Activated naive CD4-positive, alpha-beta T cell treated with anti-CD3 and anti-CD28 coated beads, Interleukin-2, amount 10 ng/mL, durations not matched to agents 7 days and 5 days (primary cell): ENCODE measurements around the gene RIOK2.
"Not testable (repeated sequence)": the region's sequence is repeated elsewhere in the genome, so short reads cannot be mapped to it uniquely, and the experiment has no call there.

Experiments used
- CTCF ChIA-PET: fragments of 350-600 bp; sonication (Branson Sonifier 250); formaldehyde crosslinking; loops from one replicate; lab custom pipeline; 2021; ENCODE audit warnings: antibody characterized with exemption; lab: Charles Lee
- DNase-seq: peaks from one replicate; pipeline ENCODE4 v3.0.0-alpha.2; 2020
- H3K27ac Mint-ChIP-seq: one replicate; pipeline ENCODE4 v1.8.0; 2021; ENCODE audit warnings: mild to moderate bottlenecking, moderate library complexity, mixed read lengths
- H3K27me3 Mint-ChIP-seq: one replicate; pipeline ENCODE4 v1.8.0; 2021; ENCODE audit warnings: mild to moderate bottlenecking, mixed read lengths
- H3K36me3 Mint-ChIP-seq: one replicate; pipeline ENCODE4 v1.8.0; 2021; ENCODE audit warnings: mixed read lengths
- H3K4me1 Mint-ChIP-seq: one replicate; pipeline ENCODE4 v1.8.0; 2021; ENCODE audit warnings: mixed read lengths
- H3K4me3 Mint-ChIP-seq: one replicate; pipeline ENCODE4 v1.8.0; 2021; ENCODE audit warnings: mild to moderate bottlenecking, moderate library complexity, mixed read lengths
- H3K9me3 Mint-ChIP-seq: one replicate; pipeline ENCODE4 v1.8.0; 2021; ENCODE audit warnings: mixed read lengths

The RIOK2 gene

GRCh38 chr5:97157689-97158088 lies 25.4 kb downstream of the RIOK2 start:
- Mint-ChIP-seq H3K4me1 (no peaks in the 10 kb centered on the region), H3K27me3 (peaks cover 12% of the 10 kb centered on the region), H3K9me3 (peaks cover 23% of the 10 kb centered on the region), H3K27ac (no peak overlapping the region), H3K36me3 (peaks cover 33% of the 10 kb centered on the region), H3K4me3 (no peak overlapping the region)
- DNase-seq, result no peak
- CTCF ChIA-PET, result interaction anchor here (0.8 to 1.9 kb wide), 3 partner anchors 289 to 405 kb away, joined by 3 to 6 read pairs (median 5); no protein-coding TSS in a partner anchor

- Mint-ChIP-seq H3K4me1 (no peaks in the 10 kb centered on the region), H3K9me3 (peaks cover 2% of the 10 kb centered on the region), H3K27me3 (peaks cover 12% of the 10 kb centered on the region), H3K36me3 (no peaks in the 10 kb centered on the region), H3K4me3 (no peak overlapping the region), H3K27ac (no peak overlapping the region)
- CTCF ChIA-PET, result interaction anchor here (5.9 kb wide), 1 partner anchor 11 kb away, joined by 46 read pairs; no protein-coding TSS in a partner anchor
- DNase-seq, result no peak
These were observed 31.7 kb downstream of the RIOK2 start for GRCh38 chr5:97151370-97151769.

- Mint-ChIP-seq H3K4me1 (no peaks in the 10 kb centered on the region), H3K27me3 (peaks cover 8% of the 10 kb centered on the region), H3K4me3 (no peak overlapping the region), H3K36me3 (no peaks in the 10 kb centered on the region), H3K9me3 (no peaks in the 10 kb centered on the region), H3K27ac (no peak overlapping the region)
- DNase-seq, result no peak
- CTCF ChIA-PET, result interaction anchor here (0.6 to 5.9 kb wide), 3 partner anchors 12 to 582 kb away, joined by 3 to 46 read pairs (median 3); no protein-coding TSS in a partner anchor
These were observed 32.6 kb downstream of the RIOK2 start for GRCh38 chr5:97150401-97150800.

GRCh38 chr5:97149709-97150108 lies 33.3 kb downstream of the RIOK2 start:
- DNase-seq, result no peak
- Mint-ChIP-seq H3K27me3 (peaks cover 8% of the 10 kb centered on the region), H3K36me3 (no peaks in the 10 kb centered on the region), H3K9me3 (no peaks in the 10 kb centered on the region), H3K4me3 (no peak overlapping the region), H3K4me1 (no peaks in the 10 kb centered on the region), H3K27ac (no peak overlapping the region)
- CTCF ChIA-PET, result interaction anchor here (1.1 to 5.9 kb wide), 2 partner anchors 12 to 281 kb away, joined by 3 to 46 read pairs; no protein-coding TSS in a partner anchor

GRCh38 chr5:97148288-97148687 lies 34.8 kb downstream of the RIOK2 start:
- no peak overlapping the region for H3K27ac Mint-ChIP-seq
- no peak for DNase-seq
- no peaks in the 10 kb centered on the region for H3K9me3 Mint-ChIP-seq
- H3K4me3 Mint-ChIP-seq, result no peak overlapping the region
- H3K27me3 Mint-ChIP-seq, result peaks cover 8% of the 10 kb centered on the region
- CTCF ChIA-PET, result interaction anchor here (0.8 to 5.9 kb wide), 2 partner anchors 14 to 279 kb away, joined by 3 to 46 read pairs; no protein-coding TSS in a partner anchor
- no peaks in the 10 kb centered on the region for H3K4me1 Mint-ChIP-seq
- no peaks in the 10 kb centered on the region for H3K36me3 Mint-ChIP-seq

DNA sequence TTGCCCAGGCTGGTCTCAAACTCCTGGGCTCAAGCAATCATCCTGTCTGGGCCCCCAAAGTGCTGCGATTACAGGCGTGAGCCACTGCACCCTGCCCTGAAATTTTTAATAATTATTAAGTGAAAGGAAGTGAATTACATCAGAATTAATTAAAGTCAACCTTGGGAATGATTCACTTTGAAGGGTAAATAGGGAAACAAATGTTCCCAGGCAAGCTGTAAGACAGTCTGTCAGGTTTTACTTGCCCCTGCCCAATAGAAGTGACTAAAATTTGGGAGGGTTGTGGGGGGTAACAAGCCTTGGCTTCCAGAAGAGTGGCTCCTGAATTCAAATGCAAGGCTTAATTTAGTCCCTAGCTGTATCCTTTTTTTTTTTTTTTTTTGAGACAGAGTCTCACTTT lies 39.3 kb downstream of the RIOK2 start:
- H3K4me3 Mint-ChIP-seq, result no peak overlapping the region
- CTCF ChIA-PET, result interaction anchor here (0.6 to 5.6 kb wide), 9 partner anchors 15 to 1718 kb away, joined by 3 to 53 read pairs (median 5); no protein-coding TSS in a partner anchor
- DNase-seq, result no peak
- H3K4me1 Mint-ChIP-seq, result no peaks in the 10 kb centered on the region
- H3K27ac Mint-ChIP-seq, result no peak overlapping the region
- peaks cover 1% of the 10 kb centered on the region for H3K36me3 Mint-ChIP-seq
- no peaks in the 10 kb centered on the region for H3K9me3 Mint-ChIP-seq
- peaks cover 23% of the 10 kb centered on the region for H3K27me3 Mint-ChIP-seq

- peak; percentile 58 for DNase-seq
- no peak within 1 kb of the TSS for H3K4me3 Mint-ChIP-seq
- CTCF ChIA-PET, result interaction anchor here (0.7 to 5.6 kb wide), 39 partner anchors 9 to 528 kb away, joined by 3 to 53 read pairs (median 4); partner anchors contain the start of gene LNPEP
- no peaks in the 10 kb centered on the region for H3K4me1 Mint-ChIP-seq
- peaks cover 28% of the 10 kb centered on the region for H3K27me3 Mint-ChIP-seq
- H3K36me3 Mint-ChIP-seq, result peaks cover 1% of the 10 kb centered on the region
- no peak within 1 kb of the TSS for H3K27ac Mint-ChIP-seq
- H3K9me3 Mint-ChIP-seq, result no peaks in the 10 kb centered on the region
These were observed 40.4 kb downstream of the RIOK2 start, which contains the start of gene LIX1 for GRCh38 chr5:97142521-97143254. LIX1 (minus strand) TSS chr5:97142611; CDS start chr5:97142576, 35 bp downstream.

GRCh38 chr5:97141539-97141938 lies 41.5 kb downstream of the RIOK2 start:
- Mint-ChIP-seq H3K4me3 (no peak overlapping the region), H3K36me3 (peaks cover 1% of the 10 kb centered on the region), H3K4me1 (no peaks in the 10 kb centered on the region), H3K27me3 (peaks cover 28% of the 10 kb centered on the region), H3K9me3 (no peaks in the 10 kb centered on the region), H3K27ac (no peak overlapping the region)
- CTCF ChIA-PET, result interaction anchor here (0.7 to 5.6 kb wide), 13 partner anchors 20 to 527 kb away, joined by 3 to 53 read pairs (median 6); partner anchors contain the start of gene LNPEP
- DNase-seq, result no peak

DNA sequence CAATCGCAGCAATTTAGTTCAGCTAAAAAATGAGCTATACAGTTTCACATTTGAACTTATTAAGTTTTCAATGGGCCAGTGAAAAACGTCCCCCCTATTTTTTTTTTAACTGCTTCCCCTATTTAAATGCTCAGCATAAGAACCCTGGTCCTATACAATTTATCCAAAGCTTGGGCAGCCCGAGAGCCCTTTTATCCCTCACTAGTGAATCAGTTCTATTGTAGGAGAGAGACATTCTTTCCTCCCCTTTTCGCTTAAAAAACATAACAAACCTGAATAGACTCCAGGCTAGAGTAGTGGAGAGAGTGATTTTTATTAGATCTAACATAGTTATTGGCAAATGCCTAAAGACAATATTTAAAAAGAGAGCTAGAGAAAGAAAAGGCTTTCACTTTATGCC lies 42.0 kb downstream of the RIOK2 start:
- Mint-ChIP-seq H3K27ac (no peak overlapping the region), H3K4me3 (no peak overlapping the region), H3K27me3 (peaks cover 28% of the 10 kb centered on the region), H3K4me1 (no peaks in the 10 kb centered on the region), H3K9me3 (no peaks in the 10 kb centered on the region), H3K36me3 (peaks cover 1% of the 10 kb centered on the region)
- CTCF ChIA-PET, result interaction anchor here (0.7 to 5.6 kb wide), 8 partner anchors 19 to 338 kb away, joined by 3 to 53 read pairs (median 4); no protein-coding TSS in a partner anchor
- DNase-seq, result no peak

DNA sequence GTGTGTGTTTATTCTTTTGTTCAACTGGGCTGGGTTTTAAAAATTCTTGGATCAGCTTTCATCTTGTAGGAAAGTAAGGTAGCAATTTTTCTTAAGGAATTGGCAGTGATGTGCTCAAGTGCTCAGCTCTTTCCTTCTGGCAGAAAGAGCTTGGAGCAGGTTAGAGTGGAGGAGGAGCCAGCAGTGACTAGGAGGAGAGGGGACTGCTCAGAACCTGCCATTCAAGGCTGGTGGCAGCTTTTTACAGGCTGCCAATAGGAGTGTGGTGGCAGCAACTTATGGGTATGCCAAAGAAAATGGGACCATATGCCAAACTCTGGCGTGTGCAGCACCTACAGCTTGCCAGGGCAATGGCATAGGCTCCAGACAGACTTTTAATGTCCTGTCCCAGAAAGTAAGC lies 42.8 kb downstream of the RIOK2 start:
- not testable (repeated sequence) for H3K36me3 Mint-ChIP-seq, H3K9me3 Mint-ChIP-seq, DNase-seq, H3K4me3 Mint-ChIP-seq, H3K4me1 Mint-ChIP-seq, H3K27ac Mint-ChIP-seq
- H3K27me3 Mint-ChIP-seq, result peaks cover 27% of the 10 kb centered on the region
- CTCF ChIA-PET, result interaction anchor here (1.3 to 5.6 kb wide), 5 partner anchors 20 to 388 kb away, joined by 4 to 53 read pairs (median 11); no protein-coding TSS in a partner anchor

GRCh38 chr5:97136475-97136874 lies 46.6 kb downstream of the RIOK2 start:
- H3K4me3 Mint-ChIP-seq, result no peak overlapping the region
- no peak overlapping the region for H3K27ac Mint-ChIP-seq

DNA sequence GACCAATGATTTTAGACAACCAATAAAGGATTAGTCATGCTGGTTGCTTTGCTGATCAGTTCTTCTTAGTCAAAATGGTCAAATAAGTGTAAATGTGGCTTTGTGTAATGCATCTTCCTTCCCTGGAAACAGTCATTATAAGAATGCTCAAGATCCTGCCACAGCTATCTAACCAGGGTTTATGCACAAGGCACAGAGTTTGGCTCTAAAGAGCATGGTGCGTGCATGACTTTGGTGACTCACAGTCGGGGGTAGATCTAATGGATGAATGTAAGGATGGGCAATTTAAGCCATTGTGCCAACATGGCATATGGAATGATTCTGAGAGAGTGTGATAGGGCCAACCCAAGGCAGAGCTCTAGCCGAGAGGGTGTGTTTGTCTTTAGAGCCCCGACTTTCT lies 47.2 kb downstream of the RIOK2 start:
- H3K4me3 Mint-ChIP-seq, result no peak overlapping the region
- peaks cover 6% of the 10 kb centered on the region for H3K4me1 Mint-ChIP-seq
- H3K27ac Mint-ChIP-seq, result no peak overlapping the region
- H3K36me3 Mint-ChIP-seq, result peaks cover 1% of the 10 kb centered on the region
- peaks cover 21% of the 10 kb centered on the region for H3K27me3 Mint-ChIP-seq
- CTCF ChIA-PET, result interaction anchor here (0.9 kb wide), 1 partner anchor 357 kb away, joined by 3 read pairs; no protein-coding TSS in a partner anchor
- DNase-seq, result no peak
- no peaks in the 10 kb centered on the region for H3K9me3 Mint-ChIP-seq

More at GRCh38 chr5:97136475-97136874, 46.6 kb downstream of the RIOK2 start:
- H3K36me3 Mint-ChIP-seq, result peaks cover 1% of the 10 kb centered on the region
- DNase-seq, result no peak
- H3K27me3 Mint-ChIP-seq, result peaks cover 17% of the 10 kb centered on the region
- H3K9me3 Mint-ChIP-seq, result no peaks in the 10 kb centered on the region
- CTCF ChIA-PET, result interaction anchor here (1.0 to 1.4 kb wide), 2 partner anchors 25 to 267 kb away, joined by 3 read pairs; no protein-coding TSS in a partner anchor
- H3K4me1 Mint-ChIP-seq, result peaks cover 6% of the 10 kb centered on the region

DNA sequence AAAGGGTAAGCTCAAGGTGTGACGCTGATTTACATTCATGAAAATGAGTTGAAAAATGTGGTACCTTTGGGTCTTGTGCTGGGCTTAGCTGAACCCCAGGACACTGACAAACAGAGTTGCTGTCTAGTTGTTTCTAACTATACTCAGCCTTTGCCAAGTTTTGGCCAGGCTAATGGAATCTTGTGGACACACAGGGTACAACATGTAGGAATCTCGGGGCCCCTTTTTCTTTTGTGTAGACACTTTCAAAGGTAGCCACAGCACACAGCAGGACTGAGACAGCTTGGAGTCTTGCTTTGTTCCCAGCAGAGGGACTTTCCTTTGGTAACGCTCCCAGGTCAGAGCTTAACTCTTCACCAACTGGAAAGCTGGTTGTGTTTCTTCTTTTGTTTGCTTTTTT lies 48.4 kb downstream of the RIOK2 start:
- no peak for DNase-seq
- H3K9me3 Mint-ChIP-seq, result no peaks in the 10 kb centered on the region
- CTCF ChIA-PET, result interaction anchor here (0.9 to 1.9 kb wide), 5 partner anchors 8 to 382 kb away, joined by 3 to 5 read pairs (median 4); partner anchors contain the start of gene LIX1
- H3K4me3 Mint-ChIP-seq, result no peak overlapping the region
- H3K36me3 Mint-ChIP-seq, result peaks cover 1% of the 10 kb centered on the region
- peaks cover 21% of the 10 kb centered on the region for H3K27me3 Mint-ChIP-seq
- H3K4me1 Mint-ChIP-seq, result peaks cover 6% of the 10 kb centered on the region
- no peak overlapping the region for H3K27ac Mint-ChIP-seq

- Mint-ChIP-seq H3K27me3 (peaks cover 11% of the 10 kb centered on the region), H3K4me3 (no peak overlapping the region), H3K9me3 (no peaks in the 10 kb centered on the region), H3K36me3 (no peaks in the 10 kb centered on the region), H3K4me1 (peaks cover 8% of the 10 kb centered on the region), H3K27ac (no peak overlapping the region)
- no peak for DNase-seq
- CTCF ChIA-PET, result interaction anchor here (1.8 to 1.9 kb wide), 2 partner anchors 10 to 135 kb away, joined by 4 to 5 read pairs; partner anchors contain the start of gene LIX1
These were observed 49.9 kb downstream of the RIOK2 start for GRCh38 chr5:97133101-97133500.
